ENCODE measurements around the gene TSFM. TPM values are rescaled to one million over a fixed set of nuclear protein-coding genes. Genes with fewer than 3 reads are reported as not detected.

The TSFM gene
- total and polyA plus RNA-seq, 2 of the 13 experiments (the other 11 are each of a cell fraction or from before 2014, with no cell fraction given): 29.8 to 68.3 TPM

- TF ChIP-seq ZNF142 (CRISPR knock-in tag; IDR thresholded peaks at IDR 0.05): peak; percentile 56; the same call in 1 of the 2 replicates
- peak; percentile 58; the same call in 1 of the 2 replicates for TF ChIP-seq ZSCAN9 (CRISPR knock-in tag; IDR thresholded peaks at IDR 0.05; ENCODE audit: borderline replicate concordance)
- 0 out of 2 replicates have a peak, but pooled peaks have one; percentile 18 for TF ChIP-seq KAT8 (CRISPR knock-in tag; IDR thresholded peaks at IDR 0.05)
- TF ChIP-seq, protein P1, sequence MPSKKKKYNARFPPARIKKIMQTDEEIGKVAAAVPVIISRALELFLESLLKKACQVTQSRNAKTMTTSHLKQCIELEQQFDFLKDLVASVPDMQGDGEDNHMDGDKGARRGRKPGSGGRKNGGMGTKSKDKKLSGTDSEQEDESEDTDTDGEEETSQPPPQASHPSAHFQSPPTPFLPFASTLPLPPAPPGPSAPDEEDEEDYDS (CRISPR knock-in tag; IDR thresholded peaks at IDR 0.05): peak; percentile 63
- peak; percentile 76 for TF ChIP-seq SAP130 (CRISPR knock-in tag; IDR thresholded peaks at IDR 0.05; ENCODE audit: low read depth)
- peak; percentile 70; the same call in 1 of the 2 replicates for TF ChIP-seq ZNF205 (CRISPR knock-in tag; IDR thresholded peaks at IDR 0.05)
- TF ChIP-seq SALL1 (CRISPR knock-in tag; IDR thresholded peaks at IDR 0.05): peak; percentile 68
- peak; percentile 54; the same call in 1 of the 2 replicates for TF ChIP-seq MYC (CRISPR knock-in tag; IDR thresholded peaks at IDR 0.05; ENCODE audit: borderline replicate concordance)
- TF ChIP-seq ZNF629 (CRISPR knock-in tag; conservative IDR thresholded peaks at IDR 0.05): 0 out of 2 replicates have a peak, but pooled peaks have one; percentile 5
- TF ChIP-seq ZBTB10 (CRISPR knock-in tag; IDR thresholded peaks at IDR 0.05; ENCODE audit: borderline replicate concordance): peak; percentile 62; the same call in 1 of the 2 replicates
- peak; percentile 65; the same call in 1 of the 2 replicates for TF ChIP-seq KDM5B (CRISPR knock-in tag; IDR thresholded peaks at IDR 0.05; ENCODE audit: borderline replicate concordance)
- peak; percentile 74 for TF ChIP-seq POLR2G (IDR thresholded peaks at IDR 0.05; ENCODE audit: low read depth, low read length)
- TF ChIP-seq, protein P2, sequence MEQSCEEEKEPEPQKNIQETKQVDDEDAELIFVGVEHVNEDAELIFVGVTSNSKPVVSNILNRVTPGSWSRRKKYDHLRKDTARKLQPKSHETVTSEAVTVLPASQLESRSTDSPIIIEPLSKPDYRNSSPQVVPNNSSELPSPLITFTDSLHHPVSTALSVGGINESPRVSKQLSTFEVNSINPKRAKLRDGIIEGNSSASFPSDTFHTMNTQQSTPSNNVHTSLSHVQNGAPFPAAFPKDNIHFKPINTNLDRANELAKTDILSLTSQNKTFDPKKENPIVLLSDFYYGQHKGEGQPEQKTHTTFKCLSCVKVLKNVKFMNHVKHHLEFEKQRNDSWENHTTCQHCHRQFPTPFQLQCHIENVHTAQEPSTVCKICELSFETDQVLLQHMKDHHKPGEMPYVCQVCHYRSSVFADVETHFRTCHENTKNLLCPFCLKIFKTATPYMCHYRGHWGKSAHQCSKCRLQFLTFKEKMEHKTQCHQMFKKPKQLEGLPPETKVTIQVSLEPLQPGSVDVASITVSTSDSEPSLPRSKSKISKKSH (CRISPR knock-in tag; IDR thresholded peaks at IDR 0.05; ENCODE audit: borderline replicate concordance): peak; percentile 45; the same call in 1 of the 2 replicates
These were observed 26.9 kb upstream of the TSFM start (continued) for GRCh38 chr12:57755454-57756372.
